ENCODE results near the gene ABLIM2.

Gene ABLIM2

GRCh38 chr4:8039853-8040252 is 118.8 kb downstream of the ABLIM2 start:
- ATAC-seq: no peak
- no peak for TF ChIP-seq ARNTL (CRISPR knock-in tag; IDR thresholded peaks at IDR 0.05; ENCODE audit: borderline replicate concordance, low read depth)

- no peak for ATAC-seq
- TF ChIP-seq TOX (CRISPR knock-in tag; IDR thresholded peaks at IDR 0.05; ENCODE audit: borderline replicate concordance): no peak
These were observed 119.3 kb downstream of the ABLIM2 start for GRCh38 chr4:8039290-8039689.

GRCh38 chr4:8038719-8039251 is 119.8 kb downstream of the ABLIM2 start:
- TF ChIP-seq ISL1 (CRISPR knock-in tag; IDR thresholded peaks at IDR 0.05): no peak
- no peak for TF ChIP-seq ESRRG (CRISPR knock-in tag; IDR thresholded peaks at IDR 0.05)
- TF ChIP-seq OSR1 (CRISPR knock-in tag; IDR thresholded peaks at IDR 0.05): no peak
- no peak for TF ChIP-seq ZFP3 (CRISPR knock-in tag; IDR thresholded peaks at IDR 0.05)
- no peak for TF ChIP-seq ZNF565 (CRISPR knock-in tag; conservative IDR thresholded peaks at IDR 0.05; ENCODE audit: low read depth)
- no peak for TF ChIP-seq CSDC2 (CRISPR knock-in tag; IDR thresholded peaks at IDR 0.05)
- no peak for TF ChIP-seq TSHZ2 (CRISPR knock-in tag; IDR thresholded peaks at IDR 0.05)
- TF ChIP-seq ZFP30 (CRISPR knock-in tag; IDR thresholded peaks at IDR 0.05): no peak
- TF ChIP-seq GLIS3 (CRISPR knock-in tag; IDR thresholded peaks at IDR 0.05): no peak
- TF ChIP-seq ZNF70 (CRISPR knock-in tag; IDR thresholded peaks at IDR 0.05): no peak
- no peak for TF ChIP-seq ARNTL (CRISPR knock-in tag; IDR thresholded peaks at IDR 0.05; ENCODE audit: borderline replicate concordance, low read depth)
- no peak for TF ChIP-seq ZNF8 (CRISPR knock-in tag; IDR thresholded peaks at IDR 0.05)
- no peak for TF ChIP-seq POU6F1 (CRISPR knock-in tag; IDR thresholded peaks at IDR 0.05; ENCODE audit: borderline replicate concordance, low read depth)
- TF ChIP-seq SNAI2 (CRISPR knock-in tag; IDR thresholded peaks at IDR 0.05): no peak
- TF ChIP-seq PPARA (CRISPR knock-in tag; IDR thresholded peaks at IDR 0.05; ENCODE audit: borderline replicate concordance): no peak
- no peak for TF ChIP-seq ZC3H10 (CRISPR knock-in tag; IDR thresholded peaks at IDR 0.05)
- no peak for TF ChIP-seq TOX (CRISPR knock-in tag; IDR thresholded peaks at IDR 0.05; ENCODE audit: borderline replicate concordance)
- ATAC-seq: no peak

- ATAC-seq: no peak
- no peak for TF ChIP-seq ARNTL (CRISPR knock-in tag; IDR thresholded peaks at IDR 0.05; ENCODE audit: borderline replicate concordance, low read depth)
- no peak for TF ChIP-seq ZNF565 (CRISPR knock-in tag; conservative IDR thresholded peaks at IDR 0.05; ENCODE audit: low read depth)
- TF ChIP-seq RARB (CRISPR knock-in tag; IDR thresholded peaks at IDR 0.05): no peak
- no peak for TF ChIP-seq OSR1 (CRISPR knock-in tag; IDR thresholded peaks at IDR 0.05)
- TF ChIP-seq TCF4 (CRISPR knock-in tag; IDR thresholded peaks at IDR 0.05; ENCODE audit: borderline replicate concordance): no peak
- TF ChIP-seq ZC3H10 (CRISPR knock-in tag; IDR thresholded peaks at IDR 0.05): no peak
- no peak for TF ChIP-seq PPARA (CRISPR knock-in tag; IDR thresholded peaks at IDR 0.05; ENCODE audit: borderline replicate concordance)
- no peak for TF ChIP-seq ZNF8 (CRISPR knock-in tag; IDR thresholded peaks at IDR 0.05)
- TF ChIP-seq ISL1 (CRISPR knock-in tag; IDR thresholded peaks at IDR 0.05): no peak
- no peak for TF ChIP-seq ZNF70 (CRISPR knock-in tag; IDR thresholded peaks at IDR 0.05)
- no peak for TF ChIP-seq GLIS3 (CRISPR knock-in tag; IDR thresholded peaks at IDR 0.05)
- no peak for TF ChIP-seq CREB5 (CRISPR knock-in tag; IDR thresholded peaks at IDR 0.05; ENCODE audit: low read depth)
- no peak for TF ChIP-seq POU6F1 (CRISPR knock-in tag; IDR thresholded peaks at IDR 0.05; ENCODE audit: borderline replicate concordance, low read depth)
- TF ChIP-seq SNAI2 (CRISPR knock-in tag; IDR thresholded peaks at IDR 0.05): no peak
These were observed 120.5 kb downstream of the ABLIM2 start for GRCh38 chr4:8038083-8038482.

All from SK-N-SH treated with all-trans-retinoic acid at 6 μM for 48 hours (cell line).